Measurements from ENCODE around the gene TAS2R19. TPM values are rescaled to one million over a fixed set of nuclear protein-coding genes. Genes with fewer than 3 reads are reported as not detected.

TAS2R19 gene
- polyA plus RNA-seq, 1 donor from 2014 or later: 5.7 TPM

DNA sequence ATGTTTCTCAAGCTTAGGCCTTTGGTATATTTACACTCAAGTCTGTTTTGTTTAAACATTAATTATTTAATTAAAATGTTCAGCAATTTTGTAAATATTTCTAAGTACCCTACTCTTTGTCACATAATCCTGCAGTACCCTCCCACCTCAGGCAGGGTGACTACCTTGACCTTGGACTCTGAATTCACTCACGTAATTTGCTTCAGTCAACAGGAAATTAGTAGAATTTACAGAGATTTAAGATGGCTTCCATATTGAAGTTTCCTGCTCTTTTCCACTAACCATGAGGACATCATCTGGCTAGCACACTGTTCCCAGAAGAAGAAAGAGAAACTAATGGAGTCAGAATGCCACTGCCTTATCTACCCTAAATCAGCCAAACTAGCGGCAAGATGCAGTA lies 967 bp upstream of the TAS2R19 start:
- H4K20me1 ChIP-seq (ENCODE audit: insufficient read depth): no peaks in the 10 kb centered on the region
- TF ChIP-seq POLR2AphosphoS5 (IDR thresholded peaks at IDR 0.05) (no peak), RAD21 (conservative IDR thresholded peaks at IDR 0.05) (no peak), EP300 (conservative IDR thresholded peaks at IDR 0.05; ENCODE audit: poor library complexity, severe bottlenecking) (no peak), SMC3 (conservative IDR thresholded peaks at IDR 0.05; ENCODE audit: poor library complexity) (no peak), EZH2 (IDR thresholded peaks at IDR 0.05; ENCODE audit: borderline replicate concordance, insufficient read depth, low read length, poor library complexity, severe bottlenecking) (no peak), MXI1 (conservative IDR thresholded peaks at IDR 0.05; ENCODE audit: poor library complexity, severe bottlenecking) (no peak), TAF1 (IDR thresholded peaks at IDR 0.05; ENCODE audit: low read depth) (no peak)
- TF ChIP-seq, protein P1, sequence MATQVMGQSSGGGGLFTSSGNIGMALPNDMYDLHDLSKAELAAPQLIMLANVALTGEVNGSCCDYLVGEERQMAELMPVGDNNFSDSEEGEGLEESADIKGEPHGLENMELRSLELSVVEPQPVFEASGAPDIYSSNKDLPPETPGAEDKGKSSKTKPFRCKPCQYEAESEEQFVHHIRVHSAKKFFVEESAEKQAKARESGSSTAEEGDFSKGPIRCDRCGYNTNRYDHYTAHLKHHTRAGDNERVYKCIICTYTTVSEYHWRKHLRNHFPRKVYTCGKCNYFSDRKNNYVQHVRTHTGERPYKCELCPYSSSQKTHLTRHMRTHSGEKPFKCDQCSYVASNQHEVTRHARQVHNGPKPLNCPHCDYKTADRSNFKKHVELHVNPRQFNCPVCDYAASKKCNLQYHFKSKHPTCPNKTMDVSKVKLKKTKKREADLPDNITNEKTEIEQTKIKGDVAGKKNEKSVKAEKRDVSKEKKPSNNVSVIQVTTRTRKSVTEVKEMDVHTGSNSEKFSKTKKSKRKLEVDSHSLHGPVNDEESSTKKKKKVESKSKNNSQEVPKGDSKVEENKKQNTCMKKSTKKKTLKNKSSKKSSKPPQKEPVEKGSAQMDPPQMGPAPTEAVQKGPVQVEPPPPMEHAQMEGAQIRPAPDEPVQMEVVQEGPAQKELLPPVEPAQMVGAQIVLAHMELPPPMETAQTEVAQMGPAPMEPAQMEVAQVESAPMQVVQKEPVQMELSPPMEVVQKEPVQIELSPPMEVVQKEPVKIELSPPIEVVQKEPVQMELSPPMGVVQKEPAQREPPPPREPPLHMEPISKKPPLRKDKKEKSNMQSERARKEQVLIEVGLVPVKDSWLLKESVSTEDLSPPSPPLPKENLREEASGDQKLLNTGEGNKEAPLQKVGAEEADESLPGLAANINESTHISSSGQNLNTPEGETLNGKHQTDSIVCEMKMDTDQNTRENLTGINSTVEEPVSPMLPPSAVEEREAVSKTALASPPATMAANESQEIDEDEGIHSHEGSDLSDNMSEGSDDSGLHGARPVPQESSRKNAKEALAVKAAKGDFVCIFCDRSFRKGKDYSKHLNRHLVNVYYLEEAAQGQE (IDR thresholded peaks at IDR 0.05; ENCODE audit: borderline replicate concordance): no peak
- TF ChIP-seq, protein P2, sequence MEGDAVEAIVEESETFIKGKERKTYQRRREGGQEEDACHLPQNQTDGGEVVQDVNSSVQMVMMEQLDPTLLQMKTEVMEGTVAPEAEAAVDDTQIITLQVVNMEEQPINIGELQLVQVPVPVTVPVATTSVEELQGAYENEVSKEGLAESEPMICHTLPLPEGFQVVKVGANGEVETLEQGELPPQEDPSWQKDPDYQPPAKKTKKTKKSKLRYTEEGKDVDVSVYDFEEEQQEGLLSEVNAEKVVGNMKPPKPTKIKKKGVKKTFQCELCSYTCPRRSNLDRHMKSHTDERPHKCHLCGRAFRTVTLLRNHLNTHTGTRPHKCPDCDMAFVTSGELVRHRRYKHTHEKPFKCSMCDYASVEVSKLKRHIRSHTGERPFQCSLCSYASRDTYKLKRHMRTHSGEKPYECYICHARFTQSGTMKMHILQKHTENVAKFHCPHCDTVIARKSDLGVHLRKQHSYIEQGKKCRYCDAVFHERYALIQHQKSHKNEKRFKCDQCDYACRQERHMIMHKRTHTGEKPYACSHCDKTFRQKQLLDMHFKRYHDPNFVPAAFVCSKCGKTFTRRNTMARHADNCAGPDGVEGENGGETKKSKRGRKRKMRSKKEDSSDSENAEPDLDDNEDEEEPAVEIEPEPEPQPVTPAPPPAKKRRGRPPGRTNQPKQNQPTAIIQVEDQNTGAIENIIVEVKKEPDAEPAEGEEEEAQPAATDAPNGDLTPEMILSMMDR (IDR thresholded peaks at IDR 0.05; ENCODE audit: poor library complexity, severe bottlenecking): no peak

DNA sequence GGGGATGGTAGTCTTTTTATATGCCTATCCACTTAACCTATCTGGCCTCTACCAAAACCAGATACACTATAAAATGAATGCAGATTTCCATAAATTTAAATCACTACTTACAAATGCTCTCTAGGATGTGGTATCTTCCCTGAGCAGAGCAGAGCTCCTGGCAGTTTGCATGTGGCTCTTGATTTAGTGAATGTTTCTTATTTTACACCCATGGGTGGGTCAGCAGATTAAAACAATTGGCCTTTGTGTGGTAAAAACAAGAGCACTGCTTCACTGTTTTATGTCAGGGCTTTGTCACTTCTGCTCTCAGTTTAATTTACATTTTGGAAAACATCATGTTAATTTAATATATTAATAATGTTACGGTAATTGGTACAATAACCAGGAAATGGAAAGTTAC lies 5.5 kb downstream of the TAS2R19 start:
- Histone ChIP-seq H3K79me2 (replicated peaks; ENCODE audit: insufficient read depth, low read length) (no peaks in the 10 kb centered on the region), H2AFZ (ENCODE audit: low read depth, low read length) (no peak overlapping the region), H3K27me3 (ENCODE audit: insufficient read depth, low read depth, low read length) (no peaks in the 10 kb centered on the region), H4K20me1 (ENCODE audit: insufficient read depth) (no peaks in the 10 kb centered on the region), H3F3A (ENCODE audit: insufficient read depth, low read length, poor library complexity, severe bottlenecking) (no peaks in the 10 kb centered on the region), H3K9me3 (ENCODE audit: low read length) (no peaks in the 10 kb centered on the region), H3K27ac (ENCODE audit: low read length) (no peak overlapping the region), H3K9ac (ENCODE audit: low read length) (no peak overlapping the region), H3K4me2 (ENCODE audit: low read length) (no peak overlapping the region), H3K36me3 (ENCODE audit: insufficient read depth, low read length) (no peaks in the 10 kb centered on the region), H3K4me3 (ENCODE audit: low read length) (no peak overlapping the region), H3K9me2 (ENCODE audit: insufficient read depth, low read length) (no peaks in the 10 kb centered on the region)
- TF ChIP-seq POLR2AphosphoS5 (IDR thresholded peaks at IDR 0.05) (no peak), EP300 (conservative IDR thresholded peaks at IDR 0.05; ENCODE audit: poor library complexity, severe bottlenecking) (no peak), EZH2 (IDR thresholded peaks at IDR 0.05; ENCODE audit: borderline replicate concordance, insufficient read depth, low read length, poor library complexity, severe bottlenecking) (no peak), MXI1 (conservative IDR thresholded peaks at IDR 0.05; ENCODE audit: poor library complexity, severe bottlenecking) (no peak), TAF1 (IDR thresholded peaks at IDR 0.05; ENCODE audit: low read depth) (no peak), SMC3 (conservative IDR thresholded peaks at IDR 0.05; ENCODE audit: poor library complexity) (no peak), RAD21 (conservative IDR thresholded peaks at IDR 0.05) (no peak)
- TF ChIP-seq, protein P2 (IDR thresholded peaks at IDR 0.05; ENCODE audit: poor library complexity, severe bottlenecking): no peak
- TF ChIP-seq, protein P1 (IDR thresholded peaks at IDR 0.05; ENCODE audit: borderline replicate concordance): no peak

More for the DNA sequence above, 967 bp upstream of the TAS2R19 start:
- Histone ChIP-seq H3K79me2 (replicated peaks; ENCODE audit: insufficient read depth, low read length) (no peaks in the 10 kb centered on the region), H2AFZ (ENCODE audit: low read depth, low read length) (no peak overlapping the region), H3F3A (ENCODE audit: insufficient read depth, low read length, poor library complexity, severe bottlenecking) (no peaks in the 10 kb centered on the region), H3K9ac (ENCODE audit: low read length) (no peak overlapping the region), H3K9me3 (ENCODE audit: low read length) (no peaks in the 10 kb centered on the region), H3K4me3 (ENCODE audit: low read length) (no peak overlapping the region), H3K9me2 (ENCODE audit: insufficient read depth, low read length) (no peaks in the 10 kb centered on the region), H3K4me2 (ENCODE audit: low read length) (no peak overlapping the region), H3K27ac (ENCODE audit: low read length) (no peak overlapping the region), H3K36me3 (ENCODE audit: insufficient read depth, low read length) (peaks cover 3% of the 10 kb centered on the region), H3K27me3 (ENCODE audit: insufficient read depth, low read depth, low read length) (no peaks in the 10 kb centered on the region)
